Endothelial cell of umbilical vein (primary cell): Measurements from ENCODE around the gene ARHGEF40. TPM values are rescaled to one million over a fixed set of nuclear protein-coding genes. Genes with fewer than 3 reads are reported as not detected.

Source experiments
- BruUV-seq: library from RNA; stranded (reverse); fragments of 400-500 nt; replicated peaks from 2 replicates; lab custom pipeline; 2021; lab: Mats Ljungman, UMichigan
- CTCF ChIA-PET: fragments of 300-600, 350-600 bp; sonication (Branson Sonifier 250); formaldehyde crosslinking; loops from one replicate; lab custom pipeline; 2021; ENCODE audit warnings: antibody characterized with exemption, inconsistent platforms; lab: Charles Lee
- POLR2A ChIA-PET: fragments of 300-600, 350-600 bp; sonication (Branson Sonifier 250); formaldehyde crosslinking; loops from one replicate; lab custom pipeline; 2021; ENCODE audit warnings: antibody characterized with exemption, inconsistent platforms; lab: Charles Lee
- DNase-seq: peaks from one replicate; pipeline ENCODE4 v3.0.0-alpha.2; 2011; ENCODE audit warnings: low read depth, low spot score
- FAIRE-seq: peaks from 2 replicates; lab custom pipeline; 2011; peaks lifted over from hg19 to GRCh38; lab: Jason Lieb, UNC
- H2AFZ ChIP-seq: 2 replicates; pipeline ENCODE4 v1.6.0; 2012; ENCODE audit warnings: low read depth, low read length, control low read depth, inconsistent platforms
- H3K27ac ChIP-seq: 2 replicates; pipeline ENCODE4 v1.5.1; 2011; ENCODE audit warnings: low read depth, mild to moderate bottlenecking, control low read depth, low read length, moderate library complexity; ENCODE audit not compliant: insufficient read depth
- H3K27me3 ChIP-seq, 2 experiments: 2 replicates each; pipeline versions ENCODE4 v1.6.0 to v1.6.1; 2011; ENCODE audit warnings: low read length in 2 of 2, mixed read lengths in 1 of 2; ENCODE audit not compliant: control insufficient read depth in 2 of 2, insufficient read depth in 2 of 2
- H3K36me3 ChIP-seq, 2 experiments: 2 replicates in 1 of 2; 3 replicates in 1 of 2; pipeline ENCODE4 v1.5.1; 2011; ENCODE audit warnings: low read length in 2 of 2, mild to moderate bottlenecking in 1 of 2, moderate library complexity in 1 of 2; ENCODE audit not compliant: control insufficient read depth in 2 of 2, insufficient read depth in 2 of 2; ENCODE audit errors: extremely low read depth in 1 of 2
- H3K4me1 ChIP-seq: 3 replicates; pipeline ENCODE4 v1.5.1; 2011; ENCODE audit warnings: mild to moderate bottlenecking, low read length; ENCODE audit not compliant: control insufficient read depth, insufficient read depth; ENCODE audit errors: extremely low read depth
- H3K4me2 ChIP-seq: 2 replicates; pipeline ENCODE4 v1.6.1; 2011; ENCODE audit warnings: low read length, control low read depth, mixed read lengths; ENCODE audit not compliant: insufficient read depth
- H3K4me3 ChIP-seq, 3 experiments: fragments of 200-600 bp in 1 of 3; sonication (generic), shearing (Covaris generic) in 1 of 3; replicated peaks in 1 of 3; 2 replicates each; pipeline ENCODE4 v1.5.1; 2011 to 2016; ENCODE audit warnings: control low read depth in 3 of 3, low read length in 3 of 3, mild to moderate bottlenecking in 2 of 3, inconsistent platforms in 1 of 3, low read depth in 1 of 3, moderate library complexity in 1 of 3; ENCODE audit not compliant: insufficient read depth in 1 of 3
- H3K79me2 ChIP-seq: 2 replicates; pipeline ENCODE4 v1.6.0; 2012; ENCODE audit warnings: low read length, inconsistent platforms; ENCODE audit not compliant: control insufficient read depth, insufficient read depth
- H3K9ac ChIP-seq: replicated peaks from 2 replicates; pipeline ENCODE3; 2011; ENCODE audit warnings: low read length, control low read depth; ENCODE audit not compliant: insufficient read depth; ENCODE audit errors: extremely low read depth
- H3K9me1 ChIP-seq: replicated peaks from 3 replicates; pipeline ENCODE4 v1.6.0; 2011; ENCODE audit warnings: mild to moderate bottlenecking, low read length; ENCODE audit not compliant: control insufficient read depth, insufficient read depth; ENCODE audit errors: extremely low read depth
- H3K9me3 ChIP-seq: replicated peaks from 2 replicates; pipeline ENCODE4 v1.5.1; 2012; ENCODE audit warnings: low read length, inconsistent platforms; ENCODE audit not compliant: control insufficient read depth, insufficient read depth
- H4K20me1 ChIP-seq: replicated peaks from 2 replicates; pipeline ENCODE3; 2011; ENCODE audit warnings: mild to moderate bottlenecking, low read length; ENCODE audit not compliant: control insufficient read depth, insufficient read depth; ENCODE audit errors: extremely low read depth
- CTCF ChIP-seq, 2 donors: IDR thresholded peaks; 1 replicate in 1 of 2; 2 replicates in 1 of 2; pipeline ENCODE4 v1.5.1; 2011; ENCODE audit warnings: low read length in 2 of 2, mild to moderate bottlenecking in 2 of 2, moderate library complexity in 2 of 2, control low read depth in 1 of 2, inconsistent platforms in 1 of 2, low read depth in 1 of 2; ENCODE audit not compliant: insufficient read depth in 1 of 2; ENCODE audit errors: extremely low read depth in 1 of 2
- EZH2 ChIP-seq: IDR thresholded peaks from 2 replicates; pipeline ENCODE4 v1.6.1; 2012; ENCODE audit warnings: borderline replicate concordance, low read depth, mild to moderate bottlenecking, moderate library complexity, low read length, inconsistent platforms; ENCODE audit not compliant: severe bottlenecking
- FOS ChIP-seq: IDR thresholded peaks from 2 replicates; pipeline ENCODE4 v1.6.1; 2011; ENCODE audit warnings: mild to moderate bottlenecking, low read length, moderate library complexity, borderline replicate concordance; ENCODE audit not compliant: insufficient read depth
- GATA2 ChIP-seq: IDR thresholded peaks from 2 replicates; pipeline ENCODE4 v1.7.0; 2011; ENCODE audit warnings: low read depth, mild to moderate bottlenecking, moderate library complexity, mixed read lengths, low read length; ENCODE audit not compliant: insufficient read length, insufficient read depth
- JUN ChIP-seq: IDR thresholded peaks from 2 replicates; pipeline ENCODE4 v1.6.1; 2011; ENCODE audit warnings: borderline replicate concordance, low read depth; ENCODE audit not compliant: insufficient read length, insufficient read depth
- MAX ChIP-seq: IDR thresholded peaks from 2 replicates; pipeline ENCODE4 v1.6.1; 2011; ENCODE audit not compliant: insufficient read depth, insufficient read length
- MYC ChIP-seq: IDR thresholded peaks from one replicate; pipeline ENCODE4 v1.6.1; 2011; ENCODE audit warnings: mild to moderate bottlenecking, low read depth, low read length
- POLR2A ChIP-seq: IDR thresholded peaks from 2 replicates; pipeline ENCODE4 v1.6.1; 2012; ENCODE audit warnings: low read depth, mild to moderate bottlenecking, control low read depth, low read length
- POLR2AphosphoS5 ChIP-seq: IDR thresholded peaks from 2 replicates; pipeline ENCODE4 v1.6.1; 2012; ENCODE audit warnings: low read depth, mild to moderate bottlenecking, control low read depth, low read length, moderate library complexity; ENCODE audit not compliant: insufficient read depth
- dilution Hi-C: fragments of 300-500 bp; cut with MboI; formaldehyde crosslinking; loops from one replicate; pipeline ENCODE4 v1.15.0; 2019; ENCODE audit warnings: low sequenced_read_pairs; ENCODE audit not compliant: extremely low pct_ligation_motif_present
- intact Hi-C: fragments of 100-400 bp; cut with micrococcal nuclease; formaldehyde crosslinking; loops from one replicate; pipeline ENCODE4 v1.10.0; 2022
- polyA plus RNA-seq, 4 experiments: library from polyadenylated mRNA; depleted of rRNA in 3 of 4; stranded (reverse) in 3 of 4; unstranded in 1 of 4; fragments of >200 nt; gene quantifications; 2 replicates each; pipeline versions ENCODE4 v1.2.1 to v1.2.3, GENCODE V29; 2011 to 2012; ENCODE audit warnings: missing spikeins in 1 of 4
- total RNA-seq: library from RNA; stranded (reverse); gene quantifications from 2 replicates; pipeline ENCODE4 v1.2.3, GENCODE V29; 2021

ARHGEF40 gene
- total and polyA plus RNA-seq, 2 donors (not counting 3 experiments of a cell fraction or from before 2014, with no cell fraction given) = 2.6 to 19.9 TPM

- no peak overlapping the region for H3K4me3 ChIP-seq
- no peak overlapping the region for H2AFZ ChIP-seq
- no peak for TF ChIP-seq POLR2AphosphoS5
- TF ChIP-seq EZH2 = no peak
- no peak for TF ChIP-seq JUN
- TF ChIP-seq GATA2 = no peak
- TF ChIP-seq MAX = no peak
- TF ChIP-seq FOS = no peak
- no peak for TF ChIP-seq MYC
- no peak for TF ChIP-seq POLR2A
- no peak for TF ChIP-seq CTCF (IDR thresholded peaks at IDR 0.05; ENCODE audit: extremely low read depth in 1 of 2, insufficient read depth in 1 of 2, low read depth in 1 of 2, low read length in 2 of 2)
- no peak overlapping the region for H3K4me2 ChIP-seq
- dilution Hi-C loops = no loop called here
- no peaks in the 10 kb centered on the region for H3K9me1 ChIP-seq
- FAIRE-seq = no peak
- no peak overlapping the region for H3K9ac ChIP-seq
- no peak for DNase-seq
- H4K20me1 ChIP-seq = no peaks in the 10 kb centered on the region
- intact Hi-C loops = no loop called here
- peaks cover 0 to 4% of the 10 kb centered on the region in 2 experiments for H3K36me3 ChIP-seq
- BruUV-seq = no TSS peak
- POLR2A ChIA-PET = no interaction called here
- H3K4me1 ChIP-seq = no peaks in the 10 kb centered on the region
- no peaks in the 10 kb centered on the region for H3K9me3 ChIP-seq
- H3K27me3 ChIP-seq = no peaks in the 10 kb centered on the region
- CTCF ChIA-PET = interaction anchor here (0.5 to 1.5 kb wide), 2 partner anchors 8 to 10 kb away, joined by 3 read pairs; partner anchors contain the start of gene ARHGEF40
- no peak overlapping the region for H3K27ac ChIP-seq
- H3K79me2 ChIP-seq = no peaks in the 10 kb centered on the region
These were observed 8.6 kb downstream of the ARHGEF40 start for GRCh38 chr14:21078726-21079125.
